Keratinocyte (primary cell): Measurements from ENCODE around the gene SPATA33. TPM values are rescaled to one million over a fixed set of nuclear protein-coding genes. Genes with fewer than 3 reads are reported as not detected.
"Not testable (repeated sequence)": the region's sequence is repeated elsewhere in the genome, so short reads cannot be mapped to it uniquely, and the experiment has no call there.

Source experiments
- DNase-seq: peaks from one replicate; pipeline ENCODE4 v3.0.0-alpha.2; 2011; ENCODE audit warnings: low read depth, missing footprints, low spot score
- FAIRE-seq: peaks from 2 replicates; lab custom pipeline; 2011; peaks lifted over from hg19 to GRCh38; lab: Jason Lieb, UNC
- H2AFZ ChIP-seq: 2 replicates; pipeline ENCODE4 v1.6.0; 2012; ENCODE audit warnings: low read length, control low read depth, inconsistent platforms; ENCODE audit not compliant: control insufficient read depth
- H3K27ac ChIP-seq: 2 replicates; pipeline ENCODE4 v1.5.1; 2011; ENCODE audit warnings: low read length; ENCODE audit not compliant: control insufficient read depth, insufficient read depth
- H3K27me3 ChIP-seq: 3 replicates; pipeline ENCODE4 v1.6.0; 2011; ENCODE audit warnings: low read length; ENCODE audit not compliant: control insufficient read depth, insufficient read depth; ENCODE audit errors: extremely low read depth
- H3K36me3 ChIP-seq, 2 experiments: 2 replicates in 1 of 2; 3 replicates in 1 of 2; pipeline ENCODE4 v1.5.1; 2011; ENCODE audit warnings: low read length in 2 of 2, mild to moderate bottlenecking in 1 of 2; ENCODE audit not compliant: control insufficient read depth in 2 of 2, insufficient read depth in 2 of 2; ENCODE audit errors: extremely low read depth in 1 of 2
- H3K4me1 ChIP-seq: 3 replicates; pipeline ENCODE4 v1.5.1; 2011; ENCODE audit warnings: low read length; ENCODE audit not compliant: control insufficient read depth, insufficient read depth; ENCODE audit errors: extremely low read depth
- H3K4me2 ChIP-seq: 3 replicates; pipeline ENCODE4 v1.6.0; 2011; ENCODE audit warnings: low read depth, low read length; ENCODE audit not compliant: control insufficient read depth, insufficient read depth; ENCODE audit errors: extremely low read depth
- H3K4me3 ChIP-seq, 3 experiments: fragments of 200-600 bp in 1 of 3; sonication (generic) in 1 of 3; 2 replicates in 2 of 3; 3 replicates in 1 of 3; pipeline ENCODE4 v1.5.1; 2011 to 2016; ENCODE audit warnings: low read length in 3 of 3, mild to moderate bottlenecking in 3 of 3, control low read depth in 2 of 3, inconsistent platforms in 1 of 3, low read depth in 1 of 3, mixed read lengths in 1 of 3, mixed run types in 1 of 3, moderate library complexity in 1 of 3; ENCODE audit not compliant: control insufficient read depth in 2 of 3, insufficient read depth in 2 of 3; ENCODE audit errors: extremely low read depth in 1 of 3
- H3K79me2 ChIP-seq: 2 replicates; pipeline ENCODE4 v1.6.0; 2012; ENCODE audit warnings: low read length; ENCODE audit not compliant: control insufficient read depth, insufficient read depth
- H3K9ac ChIP-seq: 3 replicates; pipeline ENCODE4 v1.6.0; 2011; ENCODE audit warnings: low read length; ENCODE audit not compliant: control insufficient read depth, insufficient read depth; ENCODE audit errors: extremely low read depth
- H3K9me1 ChIP-seq: 3 replicates; pipeline ENCODE4 v1.6.0; 2011; ENCODE audit warnings: low read length; ENCODE audit not compliant: control insufficient read depth, insufficient read depth; ENCODE audit errors: extremely low read depth
- H3K9me3 ChIP-seq: 2 replicates; pipeline ENCODE4 v1.5.1; 2012; ENCODE audit warnings: low read depth, low read length; ENCODE audit not compliant: control insufficient read depth
- H4K20me1 ChIP-seq: 3 replicates; pipeline ENCODE4 v1.6.0; 2011; ENCODE audit warnings: low read length; ENCODE audit not compliant: control insufficient read depth, insufficient read depth; ENCODE audit errors: extremely low read depth
- EZH2 ChIP-seq: IDR thresholded peaks from one replicate; pipeline ENCODE4 v1.6.1; 2012; ENCODE audit warnings: inconsistent platforms, mild to moderate bottlenecking, low read length, moderate library complexity
- dilution Hi-C: fragments of 300-500 bp; cut with MboI; formaldehyde crosslinking; loops from one replicate; pipeline ENCODE4 v1.7.0; 2020; ENCODE audit warnings: low sequenced_read_pairs; ENCODE audit not compliant: extremely low pct_ligation_motif_present
- polyA plus RNA-seq, 5 experiments: library from polyadenylated mRNA; depleted of rRNA in 3 of 5; stranded (reverse) in 3 of 5; stranded (forward) in 1 of 5; unstranded in 1 of 5; fragments of >200 nt; gene quantifications; 1 replicate in 1 of 5; 2 replicates in 3 of 5; 3 replicates in 1 of 5; pipeline versions ENCODE4 v1.2.1 to v1.2.3, GENCODE V29; 2011 to 2012; ENCODE audit warnings: missing spikeins in 2 of 5, low read depth in 1 of 5, low replicate concordance in 1 of 5
- TF ChIP-seq, protein P1 (sequence below), 3 experiments: IDR thresholded peaks in 1 of 3; conservative IDR thresholded peaks in 1 of 3; optimal IDR thresholded peaks in 1 of 3; 2 replicates in 2 of 3; 3 replicates in 1 of 3; pipeline versions ENCODE3 to v1.5.1; 2011; ENCODE audit warnings: low read length in 3 of 3, mild to moderate bottlenecking in 3 of 3, moderate library complexity in 2 of 3, control low read depth in 1 of 3, inconsistent platforms in 1 of 3; ENCODE audit not compliant: insufficient read depth in 2 of 3; ENCODE audit errors: extremely low read depth in 1 of 3

SPATA33 gene
- polyA plus RNA-seq, 1 donor (not counting 4 experiments of a cell fraction or from before 2014, with no cell fraction given), result 5.3 TPM

- Histone ChIP-seq H3K4me2 (no peak overlapping the region), H3K9me3 (no peaks in the 10 kb centered on the region), H3K27ac (no peak overlapping the region), H3K4me3 (no peak overlapping the region), H3K27me3 (no peaks in the 10 kb centered on the region), H3K36me3 (peaks cover 0 to 2% of the 10 kb centered on the region in 2 experiments), H2AFZ (no peak overlapping the region), H3K9ac (no peak overlapping the region), H4K20me1 (no peaks in the 10 kb centered on the region), H3K9me1 (no peaks in the 10 kb centered on the region), H3K79me2 (no peaks in the 10 kb centered on the region), H3K4me1 (peaks cover 6% of the 10 kb centered on the region)
- DNase-seq (no peak), FAIRE-seq (no peak)
- dilution Hi-C loops, result no loop called here
- no peak for TF ChIP-seq EZH2
- TF ChIP-seq, protein P1, sequence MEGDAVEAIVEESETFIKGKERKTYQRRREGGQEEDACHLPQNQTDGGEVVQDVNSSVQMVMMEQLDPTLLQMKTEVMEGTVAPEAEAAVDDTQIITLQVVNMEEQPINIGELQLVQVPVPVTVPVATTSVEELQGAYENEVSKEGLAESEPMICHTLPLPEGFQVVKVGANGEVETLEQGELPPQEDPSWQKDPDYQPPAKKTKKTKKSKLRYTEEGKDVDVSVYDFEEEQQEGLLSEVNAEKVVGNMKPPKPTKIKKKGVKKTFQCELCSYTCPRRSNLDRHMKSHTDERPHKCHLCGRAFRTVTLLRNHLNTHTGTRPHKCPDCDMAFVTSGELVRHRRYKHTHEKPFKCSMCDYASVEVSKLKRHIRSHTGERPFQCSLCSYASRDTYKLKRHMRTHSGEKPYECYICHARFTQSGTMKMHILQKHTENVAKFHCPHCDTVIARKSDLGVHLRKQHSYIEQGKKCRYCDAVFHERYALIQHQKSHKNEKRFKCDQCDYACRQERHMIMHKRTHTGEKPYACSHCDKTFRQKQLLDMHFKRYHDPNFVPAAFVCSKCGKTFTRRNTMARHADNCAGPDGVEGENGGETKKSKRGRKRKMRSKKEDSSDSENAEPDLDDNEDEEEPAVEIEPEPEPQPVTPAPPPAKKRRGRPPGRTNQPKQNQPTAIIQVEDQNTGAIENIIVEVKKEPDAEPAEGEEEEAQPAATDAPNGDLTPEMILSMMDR (optimal IDR thresholded peaks at IDR 0.05 in 1 of 3, IDR thresholded peaks at IDR 0.05 in 1 of 3, conservative IDR thresholded peaks at IDR 0.05 in 1 of 3; ENCODE audit: extremely low read depth in 1 of 3, insufficient read depth in 2 of 3, low read length in 3 of 3), result no peak
These were observed 12.1 kb downstream of the SPATA33 start for GRCh38 chr16:89669755-89670154.

DNA sequence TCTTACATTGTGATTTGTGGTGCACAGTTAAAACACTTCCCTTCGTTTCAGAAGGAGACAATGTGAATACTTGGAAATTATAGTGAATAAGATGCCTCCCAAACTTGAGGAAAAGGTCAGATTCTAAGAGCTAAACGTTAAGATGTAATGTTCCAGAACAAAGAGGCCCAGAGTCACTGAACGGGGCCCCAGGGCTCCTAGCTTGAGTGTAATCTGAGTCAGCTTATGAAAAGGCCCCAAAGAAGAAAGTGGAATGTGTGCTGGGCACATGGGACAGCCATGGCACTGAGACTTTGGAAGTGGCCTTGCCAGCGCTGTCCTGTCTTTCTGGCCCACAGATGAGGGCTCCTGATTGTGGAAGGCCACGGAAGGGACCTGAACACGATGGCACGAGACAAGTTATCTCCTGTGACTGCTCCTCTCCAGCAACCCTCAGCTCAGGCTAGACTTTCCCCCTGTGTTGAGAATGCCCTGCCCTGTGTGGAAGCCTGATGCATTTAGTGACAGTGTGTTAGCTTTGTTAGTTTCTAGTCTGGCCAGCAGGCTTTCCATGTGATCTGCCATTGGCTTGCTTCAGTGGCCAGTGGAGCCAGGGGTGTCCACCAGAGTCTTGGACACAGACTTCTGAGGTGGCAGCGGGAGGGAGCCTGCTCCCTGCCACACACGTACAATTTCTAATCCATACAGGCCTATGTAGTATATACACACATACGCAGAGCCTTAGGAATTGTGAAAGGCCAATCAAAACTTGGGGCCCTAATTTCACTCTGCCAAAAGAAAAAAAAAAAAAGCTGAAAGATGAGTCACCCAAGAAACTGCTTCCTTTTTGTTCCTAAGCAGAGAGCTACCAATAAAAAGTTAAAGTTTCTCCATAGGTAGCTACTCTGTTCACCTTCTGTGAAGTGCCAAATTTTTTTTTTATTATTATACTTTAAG is 13.1 kb downstream of the SPATA33 start:
- DNase-seq (no peak), FAIRE-seq (no peak)
- Histone ChIP-seq H3K27ac (no peak overlapping the region), H2AFZ (no peak overlapping the region), H3K9ac (no peak overlapping the region), H3K27me3 (no peaks in the 10 kb centered on the region), H3K9me1 (no peaks in the 10 kb centered on the region), H3K4me2 (no peak overlapping the region), H4K20me1 (no peaks in the 10 kb centered on the region), H3K9me3 (no peaks in the 10 kb centered on the region), H3K79me2 (no peaks in the 10 kb centered on the region), H3K36me3 (no peaks in the 10 kb centered on the region), H3K4me1 (peaks cover 6% of the 10 kb centered on the region), H3K4me3 (no peak overlapping the region)
- TF ChIP-seq EZH2, result no peak
- TF ChIP-seq, protein P1 (optimal IDR thresholded peaks at IDR 0.05 in 1 of 3, IDR thresholded peaks at IDR 0.05 in 1 of 3, conservative IDR thresholded peaks at IDR 0.05 in 1 of 3; ENCODE audit: extremely low read depth in 1 of 3, insufficient read depth in 2 of 3, low read length in 3 of 3), result no peak
- dilution Hi-C loops, result no loop called here

GRCh38 chr16:89671565-89671964 is 13.9 kb downstream of the SPATA33 start:
- DNase-seq, H3K4me1 ChIP-seq, H3K4me3 ChIP-seq, H3K9me3 ChIP-seq, H4K20me1 ChIP-seq, dilution Hi-C loops, H3K9ac ChIP-seq, H3K4me2 ChIP-seq, H3K9me1 ChIP-seq, FAIRE-seq, H3K36me3 ChIP-seq, H3K27me3 ChIP-seq, H3K79me2 ChIP-seq, H2AFZ ChIP-seq, H3K27ac ChIP-seq: not testable (repeated sequence)
